ENCODE results near the gene SLC22A17. TPM values are rescaled to one million over a fixed set of nuclear protein-coding genes. Genes with fewer than 3 reads are reported as not detected.

Gene SLC22A17
- total RNA-seq, 1 experiment from 2014 or later = 5.9 TPM

DNA sequence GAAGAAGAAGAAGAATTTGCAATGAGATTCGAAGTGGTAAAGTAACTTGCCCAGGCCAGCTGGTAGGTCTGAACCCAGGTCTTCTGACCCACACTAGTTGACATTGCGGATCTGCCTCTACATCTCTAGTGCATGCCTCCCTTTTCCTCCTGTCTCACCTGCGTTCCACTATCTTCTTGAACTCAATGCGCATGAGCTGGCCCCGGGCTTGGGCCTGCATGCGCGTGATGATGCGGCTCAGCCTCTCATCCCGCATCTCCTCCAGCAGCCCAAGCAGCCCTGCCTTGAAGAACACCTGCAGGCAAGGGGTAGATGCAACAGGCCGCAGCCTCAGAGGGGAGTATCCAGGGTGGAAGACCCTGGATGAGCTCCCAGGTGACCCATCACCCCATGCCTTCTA, 43.4 kb upstream of the SLC22A17 start:
- H3K27ac ChIP-seq (ENCODE audit: low read depth, low read length) = no peak overlapping the region
- POLR2A ChIA-PET = no interaction called here
- RAD21 ChIA-PET (ENCODE audit: low non-redundant PET in 1 of 2, low total read pairs in 2 of 2, uncharacterized antibody in 2 of 2, unreplicated experiment in 2 of 2) = no interaction called here
- no peak overlapping the region for H3K4me3 ChIP-seq (replicated peaks in 1 of 2; ENCODE audit: low read depth in 1 of 2, low read length in 2 of 2)
- DNase-seq (ENCODE audit: low read depth, low spot score) (no peak), ATAC-seq (no peak)
- H3K9ac ChIP-seq (ENCODE audit: low read length) = no peak overlapping the region
- no peak overlapping the region for H3K4me2 ChIP-seq (ENCODE audit: low read length)
- peaks cover 10% of the 10 kb centered on the region; the same call in 1 of the 2 replicates for H3K27me3 ChIP-seq (ENCODE audit: insufficient read depth, low read length)
- CTCF ChIA-PET = interaction anchor here (1.5 kb wide), 1 partner anchor 16 kb away, joined by 3 read pairs; no protein-coding TSS in a partner anchor
- H3K79me2 ChIP-seq (ENCODE audit: insufficient read depth, low read length) = no peaks in the 10 kb centered on the region
- intact Hi-C loops (cut with micrococcal nuclease) = no loop called here
- H2AFZ ChIP-seq (ENCODE audit: low read depth, low read length, poor library complexity, severe bottlenecking) = no peak overlapping the region
- BruUV-seq (replicated peaks) = no TSS peak
- H3K9me3 ChIP-seq (ENCODE audit: control insufficient read depth in 1 of 2, insufficient read depth in 1 of 2, low read depth in 1 of 2, low read length in 2 of 2) = no peaks in the 10 kb centered on the region
- no peaks in the 10 kb centered on the region for H3K4me1 ChIP-seq (ENCODE audit: control insufficient read depth in 1 of 2, insufficient read depth in 2 of 2, low read length in 2 of 2)
- H3K9me2 ChIP-seq (ENCODE audit: insufficient read depth) = no peaks in the 10 kb centered on the region
- no peak for TF ChIP-seq SP1 (IDR thresholded peaks at IDR 0.05; ENCODE audit: low read depth)
- TF ChIP-seq EGR1 (IDR thresholded peaks at IDR 0.05; ENCODE audit: low read depth) = no peak
- TF ChIP-seq EZH2phosphoT487 (IDR thresholded peaks at IDR 0.05; ENCODE audit: borderline replicate concordance) = no peak
- TF ChIP-seq, protein P1, sequence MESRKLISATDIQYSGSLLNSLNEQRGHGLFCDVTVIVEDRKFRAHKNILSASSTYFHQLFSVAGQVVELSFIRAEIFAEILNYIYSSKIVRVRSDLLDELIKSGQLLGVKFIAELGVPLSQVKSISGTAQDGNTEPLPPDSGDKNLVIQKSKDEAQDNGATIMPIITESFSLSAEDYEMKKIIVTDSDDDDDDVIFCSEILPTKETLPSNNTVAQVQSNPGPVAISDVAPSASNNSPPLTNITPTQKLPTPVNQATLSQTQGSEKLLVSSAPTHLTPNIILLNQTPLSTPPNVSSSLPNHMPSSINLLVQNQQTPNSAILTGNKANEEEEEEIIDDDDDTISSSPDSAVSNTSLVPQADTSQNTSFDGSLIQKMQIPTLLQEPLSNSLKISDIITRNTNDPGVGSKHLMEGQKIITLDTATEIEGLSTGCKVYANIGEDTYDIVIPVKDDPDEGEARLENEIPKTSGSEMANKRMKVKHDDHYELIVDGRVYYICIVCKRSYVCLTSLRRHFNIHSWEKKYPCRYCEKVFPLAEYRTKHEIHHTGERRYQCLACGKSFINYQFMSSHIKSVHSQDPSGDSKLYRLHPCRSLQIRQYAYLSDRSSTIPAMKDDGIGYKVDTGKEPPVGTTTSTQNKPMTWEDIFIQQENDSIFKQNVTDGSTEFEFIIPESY (IDR thresholded peaks at IDR 0.05; ENCODE audit: extremely low read depth, insufficient replicate concordance, low read length) = no peak
- TF ChIP-seq, protein P2, sequence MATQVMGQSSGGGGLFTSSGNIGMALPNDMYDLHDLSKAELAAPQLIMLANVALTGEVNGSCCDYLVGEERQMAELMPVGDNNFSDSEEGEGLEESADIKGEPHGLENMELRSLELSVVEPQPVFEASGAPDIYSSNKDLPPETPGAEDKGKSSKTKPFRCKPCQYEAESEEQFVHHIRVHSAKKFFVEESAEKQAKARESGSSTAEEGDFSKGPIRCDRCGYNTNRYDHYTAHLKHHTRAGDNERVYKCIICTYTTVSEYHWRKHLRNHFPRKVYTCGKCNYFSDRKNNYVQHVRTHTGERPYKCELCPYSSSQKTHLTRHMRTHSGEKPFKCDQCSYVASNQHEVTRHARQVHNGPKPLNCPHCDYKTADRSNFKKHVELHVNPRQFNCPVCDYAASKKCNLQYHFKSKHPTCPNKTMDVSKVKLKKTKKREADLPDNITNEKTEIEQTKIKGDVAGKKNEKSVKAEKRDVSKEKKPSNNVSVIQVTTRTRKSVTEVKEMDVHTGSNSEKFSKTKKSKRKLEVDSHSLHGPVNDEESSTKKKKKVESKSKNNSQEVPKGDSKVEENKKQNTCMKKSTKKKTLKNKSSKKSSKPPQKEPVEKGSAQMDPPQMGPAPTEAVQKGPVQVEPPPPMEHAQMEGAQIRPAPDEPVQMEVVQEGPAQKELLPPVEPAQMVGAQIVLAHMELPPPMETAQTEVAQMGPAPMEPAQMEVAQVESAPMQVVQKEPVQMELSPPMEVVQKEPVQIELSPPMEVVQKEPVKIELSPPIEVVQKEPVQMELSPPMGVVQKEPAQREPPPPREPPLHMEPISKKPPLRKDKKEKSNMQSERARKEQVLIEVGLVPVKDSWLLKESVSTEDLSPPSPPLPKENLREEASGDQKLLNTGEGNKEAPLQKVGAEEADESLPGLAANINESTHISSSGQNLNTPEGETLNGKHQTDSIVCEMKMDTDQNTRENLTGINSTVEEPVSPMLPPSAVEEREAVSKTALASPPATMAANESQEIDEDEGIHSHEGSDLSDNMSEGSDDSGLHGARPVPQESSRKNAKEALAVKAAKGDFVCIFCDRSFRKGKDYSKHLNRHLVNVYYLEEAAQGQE (IDR thresholded peaks at IDR 0.05; ENCODE audit: low read depth) = no peak
- TF ChIP-seq RAD21 (IDR thresholded peaks at IDR 0.05; ENCODE audit: low read depth) = no peak
- TF ChIP-seq TCF7L2 (IDR thresholded peaks at IDR 0.05; ENCODE audit: borderline replicate concordance, extremely low read depth, insufficient read depth, insufficient read length) = no peak
- no peak for TF ChIP-seq FOSL1 (IDR thresholded peaks at IDR 0.05; ENCODE audit: low read depth)
- no peak for TF ChIP-seq YY1 (IDR thresholded peaks at IDR 0.05; ENCODE audit: extremely low read depth, insufficient replicate concordance, low read depth, low read length)
- TF ChIP-seq POLR2A (IDR thresholded peaks at IDR 0.05; ENCODE audit: borderline replicate concordance, extremely low read depth, insufficient read depth, insufficient read length) = no peak
- TF ChIP-seq, protein P3, sequence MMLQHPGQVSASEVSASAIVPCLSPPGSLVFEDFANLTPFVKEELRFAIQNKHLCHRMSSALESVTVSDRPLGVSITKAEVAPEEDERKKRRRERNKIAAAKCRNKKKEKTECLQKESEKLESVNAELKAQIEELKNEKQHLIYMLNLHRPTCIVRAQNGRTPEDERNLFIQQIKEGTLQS (IDR thresholded peaks at IDR 0.05) = no peak
- no peak for TF ChIP-seq EZH2 (IDR thresholded peaks at IDR 0.05)
- TF ChIP-seq SIN3A (IDR thresholded peaks at IDR 0.05; ENCODE audit: low read depth) = no peak
- no peak for TF ChIP-seq ZNF274 (IDR thresholded peaks at IDR 0.05; ENCODE audit: low read depth, low read length)
- TF ChIP-seq, protein P4, sequence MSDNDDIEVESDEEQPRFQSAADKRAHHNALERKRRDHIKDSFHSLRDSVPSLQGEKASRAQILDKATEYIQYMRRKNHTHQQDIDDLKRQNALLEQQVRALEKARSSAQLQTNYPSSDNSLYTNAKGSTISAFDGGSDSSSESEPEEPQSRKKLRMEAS (IDR thresholded peaks at IDR 0.05) = no peak
- H4K20me1 ChIP-seq (ENCODE audit: insufficient read depth) = no peaks in the 10 kb centered on the region
- H3K36me3 ChIP-seq (ENCODE audit: control insufficient read depth in 1 of 2, insufficient read depth in 2 of 2, low read length in 2 of 2) = no peaks in the 10 kb centered on the region
